Colonic mucosa (tissue), 4 donors: Measurements from ENCODE around the gene GGCT. TPM values are rescaled to one million over a fixed set of nuclear protein-coding genes. Genes with fewer than 3 reads are reported as not detected.

Experiments
- DNase-seq: peaks from one replicate; pipeline ENCODE4 v3.0.0-alpha.2; 2020
- H3K27ac ChIP-seq: fragments of 200-600 bp; one replicate; pipeline ENCODE4 v1.8.0; 2021
- H3K27me3 ChIP-seq: fragments of 200-600 bp; one replicate; pipeline ENCODE4 v1.8.0; 2021
- H3K36me3 ChIP-seq: fragments of 200-600 bp; one replicate; pipeline ENCODE4 v1.8.0; 2021
- H3K4me1 ChIP-seq: fragments of 200-600 bp; one replicate; pipeline ENCODE4 v1.8.0; 2021; ENCODE audit warnings: mild to moderate bottlenecking
- H3K4me3 ChIP-seq: fragments of 200-600 bp; one replicate; pipeline ENCODE4 v1.8.0; 2021
- H3K9ac ChIP-seq, 2 donors: one replicate each; pipeline ENCODE4 v1.7.0; 2013; ENCODE audit warnings: control low read depth in 2 of 2, low read depth in 2 of 2, low read length in 2 of 2
- H3K9me3 ChIP-seq: fragments of 200-600 bp; one replicate; pipeline ENCODE4 v1.8.0; 2021
- CTCF ChIP-seq: fragments of 200-600 bp; IDR thresholded peaks from one replicate; pipeline ENCODE4 v1.8.0; 2022; ENCODE audit warnings: antibody characterized with exemption, mild to moderate bottlenecking
- intact Hi-C: fragments of 100-400 bp; cut with DNase I; formaldehyde crosslinking; loops from one replicate; pipeline ENCODE4 v1.14.1; 2022
- total RNA-seq, 2 donors: library from RNA; stranded (reverse); fragmentation: NEBNext Ultra II Directional in 1 of 2; extraction: Animal tissue kit (Norgen Biotek cat#: 25700) in 1 of 2; gene quantifications; one replicate each; pipeline ENCODE4 v1.2.1, GENCODE V29; 2021
- donor health status: healthy.
- donor health status: DM: no; HTN: no; CAD: no.
- donor health status: DM: no; HTN: no; CAD: no.

Gene GGCT
- total RNA-seq, 2 donors from 2014 or later, result 42.5 to 103 TPM

GRCh38 chr7:30459591-30460245, 44.9 kb downstream of the GGCT start:
- DNase-seq, result peak; percentile 81
- Histone ChIP-seq H3K4me1 (peaks cover 1% of the 10 kb centered on the region), H3K9me3 (no peaks in the 10 kb centered on the region), H3K4me3 (no peak overlapping the region), H3K27me3 (no peaks in the 10 kb centered on the region), H3K36me3 (no peaks in the 10 kb centered on the region), H3K27ac (peak overlapping the region; percentile 30), H3K9ac (peak overlapping the region in 1 of 2 donors; percentile 38)
- intact Hi-C loops, result no loop called here
- TF ChIP-seq CTCF, result no peak

- Histone ChIP-seq H3K27ac (no peak overlapping the region), H3K9me3 (no peaks in the 10 kb centered on the region), H3K27me3 (no peaks in the 10 kb centered on the region), H3K4me3 (no peak overlapping the region), H3K4me1 (no peaks in the 10 kb centered on the region), H3K36me3 (no peaks in the 10 kb centered on the region), H3K9ac (no peak overlapping the region)
- intact Hi-C loops, result no loop called here
- DNase-seq, result no peak
- TF ChIP-seq CTCF, result no peak
Observed at GRCh38 chr7:30458311-30458710, 46.3 kb downstream of the GGCT start.

GRCh38 chr7:30453921-30454320, 50.7 kb downstream of the GGCT start:
- no peak for TF ChIP-seq CTCF
- Histone ChIP-seq H3K4me3 (no peak overlapping the region), H3K9me3 (no peaks in the 10 kb centered on the region), H3K9ac (no peak overlapping the region), H3K27me3 (no peaks in the 10 kb centered on the region), H3K4me1 (no peaks in the 10 kb centered on the region), H3K27ac (no peak overlapping the region), H3K36me3 (no peaks in the 10 kb centered on the region)
- intact Hi-C loops, result no loop called here
- DNase-seq, result no peak

- H3K4me1 ChIP-seq, result no peaks in the 10 kb centered on the region
- H3K9ac ChIP-seq, result no peak overlapping the region
- no peak overlapping the region for H3K4me3 ChIP-seq
- intact Hi-C loops, result no loop called here
- no peaks in the 10 kb centered on the region for H3K36me3 ChIP-seq
- no peak overlapping the region for H3K27ac ChIP-seq
- H3K9me3 ChIP-seq, result no peaks in the 10 kb centered on the region
- TF ChIP-seq CTCF, result no peak
- H3K27me3 ChIP-seq, result no peaks in the 10 kb centered on the region
- no peak for DNase-seq
Observed at GRCh38 chr7:30453016-30453415, 51.6 kb downstream of the GGCT start.

- no peak overlapping the region for H3K9ac ChIP-seq
- no peak for TF ChIP-seq CTCF
- H3K4me1 ChIP-seq, result no peaks in the 10 kb centered on the region
- H3K36me3 ChIP-seq, result no peaks in the 10 kb centered on the region
- no peak overlapping the region for H3K27ac ChIP-seq
- no peak overlapping the region for H3K4me3 ChIP-seq
- DNase-seq, result no peak
- intact Hi-C loops, result no loop called here
- H3K9me3 ChIP-seq, result no peaks in the 10 kb centered on the region
- H3K27me3 ChIP-seq, result no peaks in the 10 kb centered on the region
Observed at GRCh38 chr7:30452280-30452930, 52.2 kb downstream of the GGCT start.
